GM12878 (cell line): ENCODE results near the gene CYBC1. TPM values are rescaled to one million over a fixed set of nuclear protein-coding genes. Genes with fewer than 3 reads are reported as not detected.

Source experiments
- BCL11A ChIP-seq: IDR thresholded peaks from 2 replicates; pipeline ENCODE4 v1.6.1; 2011; ENCODE audit warnings: low read depth, low read length
- CREM ChIP-seq: IDR thresholded peaks from 2 replicates; pipeline ENCODE4 v1.6.1; 2014; ENCODE audit warnings: antibody characterized with exemption, low read depth
- GATAD2B ChIP-seq: fragments of 450-650 bp; conservative IDR thresholded peaks from 2 replicates; pipeline ENCODE4 v1.6.1; 2017; ENCODE audit warnings: low read depth, mild to moderate bottlenecking, moderate library complexity
- NR2F1 ChIP-seq: fragments of 450-650 bp; conservative IDR thresholded peaks from 2 replicates; pipeline ENCODE4 v1.6.1; 2017; ENCODE audit warnings: mild to moderate bottlenecking
- POLR2A ChIP-seq: IDR thresholded peaks from 2 replicates; pipeline ENCODE4 v1.6.1; 2011; ENCODE audit warnings: low read depth, mild to moderate bottlenecking, low read length
- RAD21 ChIP-seq: IDR thresholded peaks from 2 replicates; pipeline ENCODE4 v1.6.1; 2011; ENCODE audit warnings: mild to moderate bottlenecking, low read depth, low read length, moderate library complexity; ENCODE audit not compliant: insufficient read depth
- SIX5 ChIP-seq: IDR thresholded peaks from 2 replicates; pipeline ENCODE4 v1.6.1; 2011; ENCODE audit warnings: mild to moderate bottlenecking, low read depth, low read length, moderate library complexity; ENCODE audit not compliant: severe bottlenecking
- SMAD5 ChIP-seq: IDR thresholded peaks from 2 replicates; pipeline ENCODE4 v1.6.1; 2016; ENCODE audit warnings: antibody characterized with exemption, low read depth
- STAT1 ChIP-seq: fragments of 450-650 bp; conservative IDR thresholded peaks from 2 replicates; pipeline ENCODE4 v1.6.1; 2014; ENCODE audit warnings: antibody characterized with exemption, mild to moderate bottlenecking
- polyA plus RNA-seq, 11 experiments: library from polyadenylated mRNA; depleted of rRNA in 4 of 11; unstranded in 6 of 11; stranded (reverse) in 5 of 11; fragments of >200 nt; fragmentation: Nextera tagmentation in 4 of 11; fragmentation: Illumina TruSeq in 1 of 11; extraction: Ambion mirVana in 4 of 11; extraction: Trizol in 1 of 11; gene quantifications; 1 replicate in 1 of 11; 2 replicates in 10 of 11; pipeline versions ENCODE4 v1.2.1 to v1.2.3, GENCODE V29; 2011 to 2016; ENCODE audit warnings: inconsistent platforms in 2 of 11, missing spikeins in 2 of 11, low read depth in 1 of 11
- total RNA-seq, 4 experiments: library from RNA; depleted of rRNA in 3 of 4; stranded (reverse); fragments of >200 nt in 3 of 4; fragmentation: Illumina TruSeq in 1 of 4; extraction: Trizol in 1 of 4; gene quantifications; 2 replicates each; pipeline versions ENCODE4 v1.2.1 to v1.2.3, GENCODE V29; 2013 to 2021
- TF ChIP-seq, protein P1 (sequence below): fragments of 450-650 bp; conservative IDR thresholded peaks from 2 replicates; pipeline ENCODE4 v1.6.1; 2017; ENCODE audit warnings: mild to moderate bottlenecking, moderate library complexity
- TF ChIP-seq, protein P2 (sequence below): fragments of 450-650 bp; IDR thresholded peaks from 2 replicates; pipeline ENCODE4 v1.6.1; 2014; ENCODE audit warnings: mild to moderate bottlenecking

Gene CYBC1
- total and polyA plus RNA-seq, 10 of the 15 experiments (the other 5 are each of a cell fraction or from before 2014, with no cell fraction given), result 4.2 to 162 (median 133) TPM

DNA sequence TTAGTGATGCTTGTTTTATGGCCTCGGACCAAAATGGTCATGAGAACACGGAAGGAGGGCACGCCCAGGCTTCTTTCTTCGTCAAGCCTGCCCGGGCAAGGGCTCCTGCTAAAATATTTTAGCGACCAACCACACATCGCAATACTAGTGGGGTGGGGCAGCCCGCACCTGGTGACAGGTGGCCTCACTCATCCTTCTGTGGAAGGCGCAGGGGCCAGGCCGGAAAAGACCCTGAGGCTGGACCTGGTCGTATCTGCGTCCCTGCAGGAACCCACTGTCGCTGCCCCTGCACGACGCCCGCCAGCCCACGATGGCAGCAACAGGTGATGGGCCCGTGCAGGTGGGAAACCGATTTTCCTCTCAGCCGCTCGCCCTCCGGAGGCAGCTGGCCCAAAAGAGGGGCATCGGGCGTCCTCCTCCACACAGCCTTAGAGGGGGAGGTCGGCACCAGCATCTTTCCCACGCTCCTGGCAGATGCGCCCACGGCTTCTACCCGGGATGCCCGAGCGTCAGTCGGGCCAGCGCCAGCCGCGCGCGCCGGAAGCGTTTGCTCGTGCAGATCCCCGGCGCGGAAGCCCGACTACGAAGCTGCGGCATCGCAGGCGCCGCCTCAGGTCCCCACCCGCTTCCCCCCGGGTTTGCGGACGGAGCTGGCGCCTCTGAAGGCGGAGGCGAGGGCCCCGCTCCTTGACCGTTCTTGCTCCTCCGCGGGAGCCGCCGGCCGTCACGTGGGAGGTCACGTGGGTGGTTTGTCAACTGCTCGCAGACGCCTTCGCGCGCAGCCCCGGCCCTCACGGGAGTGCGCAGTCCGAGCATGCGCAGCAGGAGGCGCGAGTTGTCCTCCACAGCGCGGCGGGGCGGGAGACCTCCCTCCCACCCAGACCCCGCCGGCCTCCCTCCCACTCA is 46.2 kb upstream of the CYBC1 start (continued):
- TF ChIP-seq, protein P1, sequence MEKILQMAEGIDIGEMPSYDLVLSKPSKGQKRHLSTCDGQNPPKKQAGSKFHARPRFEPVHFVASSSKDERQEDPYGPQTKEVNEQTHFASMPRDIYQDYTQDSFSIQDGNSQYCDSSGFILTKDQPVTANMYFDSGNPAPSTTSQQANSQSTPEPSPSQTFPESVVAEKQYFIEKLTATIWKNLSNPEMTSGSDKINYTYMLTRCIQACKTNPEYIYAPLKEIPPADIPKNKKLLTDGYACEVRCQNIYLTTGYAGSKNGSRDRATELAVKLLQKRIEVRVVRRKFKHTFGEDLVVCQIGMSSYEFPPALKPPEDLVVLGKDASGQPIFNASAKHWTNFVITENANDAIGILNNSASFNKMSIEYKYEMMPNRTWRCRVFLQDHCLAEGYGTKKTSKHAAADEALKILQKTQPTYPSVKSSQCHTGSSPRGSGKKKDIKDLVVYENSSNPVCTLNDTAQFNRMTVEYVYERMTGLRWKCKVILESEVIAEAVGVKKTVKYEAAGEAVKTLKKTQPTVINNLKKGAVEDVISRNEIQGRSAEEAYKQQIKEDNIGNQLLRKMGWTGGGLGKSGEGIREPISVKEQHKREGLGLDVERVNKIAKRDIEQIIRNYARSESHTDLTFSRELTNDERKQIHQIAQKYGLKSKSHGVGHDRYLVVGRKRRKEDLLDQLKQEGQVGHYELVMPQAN, result peak; percentile 51; the same call in 1 of the 2 replicates
- TF ChIP-seq BCL11A (no peak), RAD21 (no peak), NR2F1 (no peak), SIX5 (no peak), GATAD2B (peak; percentile 53), SMAD5 (no peak), STAT1 (no peak), POLR2A (peak; percentile 80), CREM (peak; percentile 13; the same call in 1 of the 2 replicates)
- TF ChIP-seq, protein P2, sequence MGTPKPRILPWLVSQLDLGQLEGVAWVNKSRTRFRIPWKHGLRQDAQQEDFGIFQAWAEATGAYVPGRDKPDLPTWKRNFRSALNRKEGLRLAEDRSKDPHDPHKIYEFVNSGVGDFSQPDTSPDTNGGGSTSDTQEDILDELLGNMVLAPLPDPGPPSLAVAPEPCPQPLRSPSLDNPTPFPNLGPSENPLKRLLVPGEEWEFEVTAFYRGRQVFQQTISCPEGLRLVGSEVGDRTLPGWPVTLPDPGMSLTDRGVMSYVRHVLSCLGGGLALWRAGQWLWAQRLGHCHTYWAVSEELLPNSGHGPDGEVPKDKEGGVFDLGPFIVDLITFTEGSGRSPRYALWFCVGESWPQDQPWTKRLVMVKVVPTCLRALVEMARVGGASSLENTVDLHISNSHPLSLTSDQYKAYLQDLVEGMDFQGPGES, result peak; percentile 66; the same call in 1 of the 2 replicates
